SK-N-SH treated with all-trans-retinoic acid at 6 μM for 48 hours (cell line): Measurements from ENCODE around the gene OR5T1.

Experiments
- ATAC-seq: fragments of 200-7000 bp; cut with Tn5 transposase; 3 replicates; pipeline ENCODE4 v1.9.1; 2020; ENCODE audit warnings: mild to moderate bottlenecking, moderate library complexity
- ARNTL ChIP-seq: fragments of 450-650 bp; formaldehyde crosslinking; IDR thresholded peaks from 2 replicates; pipeline ENCODE4 v1.5.0; 2020; ENCODE audit warnings: low read depth, mild to moderate bottlenecking, moderate library complexity, borderline replicate concordance
- BACH2 ChIP-seq: fragments of 250-450 bp; sonication (Bioruptor Pico); IDR thresholded peaks from 2 replicates; pipeline ENCODE4 v1.9.0; 2021; ENCODE audit warnings: mild to moderate bottlenecking, borderline replicate concordance
- CSDC2 ChIP-seq: fragments of 250-450 bp; sonication (Bioruptor Pico); IDR thresholded peaks from 2 replicates; pipeline ENCODE4 v1.5.0; 2020; ENCODE audit warnings: mild to moderate bottlenecking, moderate library complexity
- ESRRG ChIP-seq: fragments of 250-450 bp; sonication (Bioruptor Pico); IDR thresholded peaks from 2 replicates; pipeline ENCODE4 v1.6.1; 2021; ENCODE audit warnings: mild to moderate bottlenecking
- GLIS3 ChIP-seq: fragments of 250-450 bp; sonication (Bioruptor Pico); IDR thresholded peaks from 2 replicates; pipeline ENCODE4 v1.5.0; 2020; ENCODE audit warnings: mild to moderate bottlenecking, moderate library complexity
- ISL1 ChIP-seq: fragments of 250-450 bp; sonication (Bioruptor Pico); IDR thresholded peaks from 2 replicates; pipeline ENCODE4 v2.1.2; 2022; ENCODE audit warnings: mild to moderate bottlenecking, moderate library complexity
- OSR1 ChIP-seq: fragments of 250-450 bp; sonication (Bioruptor Pico); IDR thresholded peaks from 2 replicates; pipeline ENCODE4 v1.8.0; 2022; ENCODE audit warnings: moderate library complexity, mild to moderate bottlenecking, inconsistent platforms
- PPARA ChIP-seq: fragments of 250-450 bp; sonication (Bioruptor Pico); IDR thresholded peaks from 2 replicates; pipeline ENCODE4 v1.5.0; 2020; ENCODE audit warnings: mild to moderate bottlenecking, borderline replicate concordance
- RARB ChIP-seq: fragments of 250-450 bp; sonication (Bioruptor Pico); IDR thresholded peaks from 2 replicates; pipeline ENCODE4 v1.8.0; 2021; ENCODE audit warnings: mild to moderate bottlenecking, moderate library complexity
- SNAI2 ChIP-seq: fragments of 250-450 bp; sonication (Bioruptor Pico); IDR thresholded peaks from 2 replicates; pipeline ENCODE4 v1.5.0; 2020; ENCODE audit warnings: mild to moderate bottlenecking, moderate library complexity
- TOX ChIP-seq: fragments of 250-450 bp; sonication (Bioruptor Pico); IDR thresholded peaks from 2 replicates; pipeline ENCODE4 v1.8.0; 2021; ENCODE audit warnings: mild to moderate bottlenecking, moderate library complexity, borderline replicate concordance
- ZC3H10 ChIP-seq: fragments of 250-450 bp; sonication (Bioruptor Pico); IDR thresholded peaks from 2 replicates; pipeline ENCODE4 v1.5.1; 2021; ENCODE audit warnings: mild to moderate bottlenecking, moderate library complexity
- ZFP3 ChIP-seq: fragments of 250-450 bp; sonication (Bioruptor Pico); IDR thresholded peaks from 2 replicates; pipeline ENCODE4 v1.5.0; 2020; ENCODE audit warnings: mild to moderate bottlenecking, moderate library complexity
- ZFP30 ChIP-seq: fragments of 450-650 bp; formaldehyde crosslinking; IDR thresholded peaks from 2 replicates; pipeline ENCODE4 v1.5.0; 2022; ENCODE audit warnings: mild to moderate bottlenecking, moderate library complexity
- ZNF70 ChIP-seq: fragments of 450-650 bp; formaldehyde crosslinking; IDR thresholded peaks from 2 replicates; pipeline ENCODE4 v1.5.0; 2020; ENCODE audit warnings: mild to moderate bottlenecking, moderate library complexity
- ZNF8 ChIP-seq: fragments of 450-650 bp; formaldehyde crosslinking; IDR thresholded peaks from 2 replicates; pipeline ENCODE4 v1.5.0; 2020; ENCODE audit warnings: mild to moderate bottlenecking, moderate library complexity
- TF ChIP-seq, protein P1 (sequence below): fragments of 250-450 bp; sonication (Bioruptor Pico); IDR thresholded peaks from 2 replicates; pipeline ENCODE4 v1.5.1; 2020; ENCODE audit warnings: low read depth, mild to moderate bottlenecking, moderate library complexity
- TF ChIP-seq, protein P2 (sequence below): fragments of 250-450 bp; sonication (Bioruptor Pico); IDR thresholded peaks from 2 replicates; pipeline ENCODE4 v1.5.0; 2020; ENCODE audit warnings: mild to moderate bottlenecking, moderate library complexity
- TF ChIP-seq, protein P3 (sequence below): fragments of 250-450 bp; sonication (Bioruptor Pico); IDR thresholded peaks from 2 replicates; pipeline ENCODE4 v1.5.1; 2021; ENCODE audit warnings: mild to moderate bottlenecking, moderate library complexity
- TF ChIP-seq, protein P4 (sequence below): fragments of 250-450 bp; sonication (Bioruptor Pico); IDR thresholded peaks from 2 replicates; pipeline ENCODE4 v1.8.0; 2021; ENCODE audit warnings: low read depth, mild to moderate bottlenecking, moderate library complexity, borderline replicate concordance

Gene OR5T1

DNA sequence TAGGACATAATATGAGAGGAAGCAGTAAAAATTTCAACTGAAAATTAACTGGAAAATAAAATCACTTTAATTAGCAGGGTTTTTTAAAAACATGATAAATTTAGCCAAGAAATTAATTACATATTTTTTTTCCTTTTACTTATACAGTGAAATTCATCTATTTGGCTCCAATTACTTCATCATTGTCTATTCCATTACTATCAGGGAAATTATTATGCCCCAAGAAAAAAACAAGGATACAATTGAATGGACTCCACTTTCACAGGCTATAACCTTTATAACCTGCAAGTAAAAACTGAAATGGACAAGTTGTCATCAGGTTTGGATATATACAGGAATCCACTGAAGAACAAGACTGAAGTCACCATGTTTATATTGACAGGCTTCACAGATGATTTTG is 22.0 kb upstream of the OR5T1 start, which contains the start of gene OR5T3:
Gene OR5T3 (plus strand): TSS at position 301 of the 400 bp plus-strand sequence. CDS start 0 bp downstream, at position 301.
- ATAC-seq: no peak
- TF ChIP-seq ARNTL (CRISPR knock-in tag) (no peak), ZNF8 (CRISPR knock-in tag) (no peak), OSR1 (no peak), ZC3H10 (CRISPR knock-in tag) (no peak), RARB (CRISPR knock-in tag) (no peak), CSDC2 (no peak), BACH2 (CRISPR knock-in tag) (no peak), ZFP3 (CRISPR knock-in tag) (no peak), ISL1 (CRISPR knock-in tag) (no peak), ZNF70 (CRISPR knock-in tag) (no peak)
- TF ChIP-seq, protein P1, sequence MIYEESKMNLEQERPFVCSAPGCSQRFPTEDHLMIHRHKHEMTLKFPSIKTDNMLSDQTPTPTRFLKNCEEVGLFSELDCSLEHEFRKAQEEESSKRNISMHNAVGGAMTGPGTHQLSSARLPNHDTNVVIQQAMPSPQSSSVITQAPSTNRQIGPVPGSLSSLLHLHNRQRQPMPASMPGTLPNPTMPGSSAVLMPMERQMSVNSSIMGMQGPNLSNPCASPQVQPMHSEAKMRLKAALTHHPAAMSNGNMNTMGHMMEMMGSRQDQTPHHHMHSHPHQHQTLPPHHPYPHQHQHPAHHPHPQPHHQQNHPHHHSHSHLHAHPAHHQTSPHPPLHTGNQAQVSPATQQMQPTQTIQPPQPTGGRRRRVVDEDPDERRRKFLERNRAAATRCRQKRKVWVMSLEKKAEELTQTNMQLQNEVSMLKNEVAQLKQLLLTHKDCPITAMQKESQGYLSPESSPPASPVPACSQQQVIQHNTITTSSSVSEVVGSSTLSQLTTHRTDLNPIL: no peak
- TF ChIP-seq, protein P2, sequence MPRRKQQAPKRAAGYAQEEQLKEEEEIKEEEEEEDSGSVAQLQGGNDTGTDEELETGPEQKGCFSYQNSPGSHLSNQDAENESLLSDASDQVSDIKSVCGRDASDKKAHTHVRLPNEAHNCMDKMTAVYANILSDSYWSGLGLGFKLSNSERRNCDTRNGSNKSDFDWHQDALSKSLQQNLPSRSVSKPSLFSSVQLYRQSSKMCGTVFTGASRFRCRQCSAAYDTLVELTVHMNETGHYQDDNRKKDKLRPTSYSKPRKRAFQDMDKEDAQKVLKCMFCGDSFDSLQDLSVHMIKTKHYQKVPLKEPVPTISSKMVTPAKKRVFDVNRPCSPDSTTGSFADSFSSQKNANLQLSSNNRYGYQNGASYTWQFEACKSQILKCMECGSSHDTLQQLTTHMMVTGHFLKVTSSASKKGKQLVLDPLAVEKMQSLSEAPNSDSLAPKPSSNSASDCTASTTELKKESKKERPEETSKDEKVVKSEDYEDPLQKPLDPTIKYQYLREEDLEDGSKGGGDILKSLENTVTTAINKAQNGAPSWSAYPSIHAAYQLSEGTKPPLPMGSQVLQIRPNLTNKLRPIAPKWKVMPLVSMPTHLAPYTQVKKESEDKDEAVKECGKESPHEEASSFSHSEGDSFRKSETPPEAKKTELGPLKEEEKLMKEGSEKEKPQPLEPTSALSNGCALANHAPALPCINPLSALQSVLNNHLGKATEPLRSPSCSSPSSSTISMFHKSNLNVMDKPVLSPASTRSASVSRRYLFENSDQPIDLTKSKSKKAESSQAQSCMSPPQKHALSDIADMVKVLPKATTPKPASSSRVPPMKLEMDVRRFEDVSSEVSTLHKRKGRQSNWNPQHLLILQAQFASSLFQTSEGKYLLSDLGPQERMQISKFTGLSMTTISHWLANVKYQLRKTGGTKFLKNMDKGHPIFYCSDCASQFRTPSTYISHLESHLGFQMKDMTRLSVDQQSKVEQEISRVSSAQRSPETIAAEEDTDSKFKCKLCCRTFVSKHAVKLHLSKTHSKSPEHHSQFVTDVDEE (CRISPR knock-in tag): no peak
- TF ChIP-seq, protein P3, sequence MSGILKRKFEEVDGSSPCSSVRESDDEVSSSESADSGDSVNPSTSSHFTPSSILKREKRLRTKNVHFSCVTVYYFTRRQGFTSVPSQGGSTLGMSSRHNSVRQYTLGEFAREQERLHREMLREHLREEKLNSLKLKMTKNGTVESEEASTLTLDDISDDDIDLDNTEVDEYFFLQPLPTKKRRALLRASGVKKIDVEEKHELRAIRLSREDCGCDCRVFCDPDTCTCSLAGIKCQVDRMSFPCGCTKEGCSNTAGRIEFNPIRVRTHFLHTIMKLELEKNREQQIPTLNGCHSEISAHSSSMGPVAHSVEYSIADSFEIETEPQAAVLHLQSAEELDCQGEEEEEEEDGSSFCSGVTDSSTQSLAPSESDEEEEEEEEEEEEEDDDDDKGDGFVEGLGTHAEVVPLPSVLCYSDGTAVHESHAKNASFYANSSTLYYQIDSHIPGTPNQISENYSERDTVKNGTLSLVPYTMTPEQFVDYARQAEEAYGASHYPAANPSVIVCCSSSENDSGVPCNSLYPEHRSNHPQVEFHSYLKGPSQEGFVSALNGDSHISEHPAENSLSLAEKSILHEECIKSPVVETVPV (CRISPR knock-in tag): no peak

DNA sequence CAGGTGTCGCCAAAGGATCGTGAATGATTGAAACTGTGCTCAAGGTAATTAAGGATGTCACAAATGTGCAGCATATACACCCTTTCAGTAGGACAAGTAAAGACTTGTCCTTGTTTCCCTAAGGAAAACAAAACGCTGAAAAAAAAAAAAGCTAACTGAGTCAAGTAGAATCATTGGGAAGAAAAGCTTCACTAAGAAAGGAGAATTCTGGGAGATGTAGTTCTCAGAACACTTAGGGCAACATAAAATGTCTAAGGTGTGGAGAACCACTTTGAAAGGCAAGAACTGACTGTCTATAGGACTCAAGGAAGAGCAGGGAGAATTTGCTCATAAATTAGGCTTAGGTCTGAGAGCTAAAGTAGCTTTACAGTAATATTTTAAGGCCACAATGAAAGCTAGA is 2.9 kb upstream of the OR5T1 start:
- TF ChIP-seq SNAI2 (CRISPR knock-in tag) (no peak), ZNF70 (CRISPR knock-in tag) (no peak), TOX (no peak), ESRRG (CRISPR knock-in tag) (no peak), ZNF8 (CRISPR knock-in tag) (no peak), PPARA (CRISPR knock-in tag) (no peak), ZFP3 (CRISPR knock-in tag) (no peak), GLIS3 (CRISPR knock-in tag) (no peak), ZFP30 (CRISPR knock-in tag) (no peak), ZC3H10 (CRISPR knock-in tag) (no peak)
- TF ChIP-seq, protein P2 (CRISPR knock-in tag): no peak
- TF ChIP-seq, protein P1: no peak
- no peak for ATAC-seq

DNA sequence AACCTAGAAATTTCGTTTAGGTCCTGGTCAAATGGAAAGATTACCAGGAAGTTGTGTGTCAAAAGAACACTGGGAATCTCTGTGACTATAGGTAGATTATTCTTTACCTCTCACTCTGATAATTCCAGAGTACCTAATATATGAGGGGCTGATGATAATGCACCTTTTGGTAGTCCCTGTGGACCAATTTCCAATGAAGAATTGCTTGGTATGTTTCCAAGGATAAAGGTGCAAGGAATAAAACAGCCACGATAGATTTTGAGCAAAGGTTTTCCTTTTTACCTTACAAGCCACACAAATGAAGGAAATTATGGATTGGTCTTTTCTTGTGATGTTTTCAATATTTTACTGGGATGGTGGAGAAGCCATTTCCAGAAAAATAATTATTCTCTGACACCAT is 18.2 kb downstream of the OR5T1 start, which contains the start of gene OR8H1:
Gene OR8H1 (minus strand): TSS at position 101 of the 400 bp plus-strand sequence. CDS start 1,192 bp downstream, outside the sequence.
- TF ChIP-seq, protein P4, sequence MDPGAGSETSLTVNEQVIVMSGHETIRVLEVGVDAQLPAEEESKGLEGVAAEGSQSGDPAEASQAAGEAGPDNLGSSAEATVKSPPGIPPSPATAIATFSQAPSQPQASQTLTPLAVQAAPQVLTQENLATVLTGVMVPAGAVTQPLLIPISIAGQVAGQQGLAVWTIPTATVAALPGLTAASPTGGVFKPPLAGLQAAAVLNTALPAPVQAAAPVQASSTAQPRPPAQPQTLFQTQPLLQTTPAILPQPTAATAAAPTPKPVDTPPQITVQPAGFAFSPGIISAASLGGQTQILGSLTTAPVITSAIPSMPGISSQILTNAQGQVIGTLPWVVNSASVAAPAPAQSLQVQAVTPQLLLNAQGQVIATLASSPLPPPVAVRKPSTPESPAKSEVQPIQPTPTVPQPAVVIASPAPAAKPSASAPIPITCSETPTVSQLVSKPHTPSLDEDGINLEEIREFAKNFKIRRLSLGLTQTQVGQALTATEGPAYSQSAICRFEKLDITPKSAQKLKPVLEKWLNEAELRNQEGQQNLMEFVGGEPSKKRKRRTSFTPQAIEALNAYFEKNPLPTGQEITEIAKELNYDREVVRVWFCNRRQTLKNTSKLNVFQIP (CRISPR knock-in tag): no peak
- ATAC-seq: no peak
